GM12801 (cell line): ENCODE measurements around the gene MPC1.

ENCODE experiments used
- CTCF ChIP-seq: IDR thresholded peaks from one replicate; pipeline ENCODE4 v1.5.1; 2011; ENCODE audit warnings: control low read depth; ENCODE audit not compliant: insufficient read length; ENCODE audit errors: extremely low read depth

MPC1 gene

GRCh38 chr6:166325383-166326042, 57.2 kb downstream of the MPC1 start:
- TF ChIP-seq CTCF, result no peak

GRCh38 chr6:166323395-166323794, 59.3 kb downstream of the MPC1 start:
- TF ChIP-seq CTCF, result no peak

GRCh38 chr6:166318649-166319600, 63.8 kb downstream of the MPC1 start:
- TF ChIP-seq CTCF, result no peak

GRCh38 chr6:166318227-166318626, 64.5 kb downstream of the MPC1 start:
- TF ChIP-seq CTCF, result no peak

- no peak for TF ChIP-seq CTCF
These were observed 65.2 kb downstream of the MPC1 start for GRCh38 chr6:166317261-166318212.

GRCh38 chr6:166315436-166315835, 67.3 kb downstream of the MPC1 start:
- TF ChIP-seq CTCF, result no peak
